Thyroid gland (tissue), 4 donors: ENCODE results near the gene AGBL4.

Experiments
- CTCF ChIP-seq, 6 experiments: fragments of 200-600 bp in 3 of 6; fragments of 450-650 bp in 3 of 6; sonication (generic) in 3 of 6; IDR thresholded peaks; one replicate each; pipeline ENCODE4 v1.5.1; 2016 to 2019; ENCODE audit warnings: antibody characterized with exemption in 6 of 6, mild to moderate bottlenecking in 2 of 6, inconsistent platforms in 1 of 6, moderate library complexity in 1 of 6
- POLR2A ChIP-seq, 2 donors: fragments of 450-650 bp; IDR thresholded peaks; one replicate each; pipeline ENCODE4 v1.6.1; 2017; ENCODE audit warnings: antibody characterized with exemption in 2 of 2, mild to moderate bottlenecking in 2 of 2, moderate library complexity in 1 of 2

- TF ChIP-seq CTCF (IDR thresholded peaks at IDR 0.05), result no peak
- TF ChIP-seq POLR2A (IDR thresholded peaks at IDR 0.05), result no peak
These were observed 1141.7 kb downstream of the AGBL4 start for GRCh38 chr1:48882020-48882419.
